ENCODE data around the gene RAPGEF2.
A peak's percentile ranks its signal among the peaks of the same experiment; 100 is the strongest.

The RAPGEF2 gene

DNA sequence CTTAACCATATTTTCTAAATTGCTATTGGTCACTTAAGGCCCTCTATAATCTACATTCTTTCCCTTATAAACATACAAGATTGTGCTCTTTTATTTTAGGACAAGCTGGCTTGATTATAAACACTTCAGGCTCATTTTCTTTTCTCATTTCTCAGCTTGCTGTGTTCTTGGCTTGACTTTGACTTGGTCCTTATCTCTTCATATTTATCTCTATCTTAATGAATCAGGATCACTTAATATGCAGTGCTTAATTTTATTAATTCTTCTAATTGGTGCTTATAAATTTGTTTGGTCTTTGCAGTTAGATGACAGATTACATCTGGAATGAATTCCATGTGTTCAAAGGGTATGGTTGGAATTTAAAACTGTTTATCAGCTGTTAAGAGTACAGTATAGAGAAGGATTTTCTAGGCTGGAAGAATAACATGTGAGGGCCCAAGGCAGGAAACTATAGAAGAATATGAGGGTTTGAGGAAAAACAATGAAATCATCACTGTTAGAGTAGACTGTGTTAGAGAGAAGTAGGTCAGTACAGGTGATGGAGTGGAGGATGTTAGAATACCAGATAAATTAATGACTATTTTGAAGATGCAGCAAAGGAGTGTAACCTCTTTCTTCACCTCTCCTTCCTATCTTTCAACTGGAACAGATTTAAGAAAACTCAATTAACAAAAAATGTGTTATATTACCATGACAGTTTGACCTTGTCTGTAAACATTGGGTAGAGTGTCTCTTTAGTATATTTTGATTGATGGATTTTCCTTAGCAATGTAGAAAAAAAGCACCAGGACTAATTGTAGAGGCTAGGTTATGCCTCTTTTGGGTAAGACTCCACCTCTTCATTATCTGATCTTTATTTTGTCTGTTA, 169.6 kb downstream of the RAPGEF2 start:
- ATAC-seq: peak; percentile 6; the same call in 2 of the 3 replicates
- no peak for TF ChIP-seq CSDC2 (CRISPR knock-in tag; IDR thresholded peaks at IDR 0.05)
- peak; percentile 56 for TF ChIP-seq TCF4 (CRISPR knock-in tag; IDR thresholded peaks at IDR 0.05; ENCODE audit: borderline replicate concordance)
- 0 out of 2 replicates have a peak, but pooled peaks have one; percentile 25 for TF ChIP-seq TSHZ2 (CRISPR knock-in tag; IDR thresholded peaks at IDR 0.05)

DNA sequence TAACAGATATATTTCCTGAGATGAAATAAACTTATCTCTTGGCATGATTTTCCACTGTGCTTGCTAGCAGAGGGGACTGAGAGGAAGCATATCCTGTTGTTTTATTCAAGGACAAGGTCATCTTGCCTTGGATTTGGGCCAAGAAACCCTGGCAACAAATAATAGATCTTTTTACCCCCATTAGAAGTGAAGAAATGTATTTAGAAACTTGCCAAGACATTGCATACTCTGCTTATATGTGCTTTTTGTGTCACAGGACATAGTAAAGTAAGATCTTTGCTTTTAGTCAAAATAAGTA, 170.2 kb downstream of the RAPGEF2 start:
- no peak for ATAC-seq
- TF ChIP-seq ISL1 (CRISPR knock-in tag; IDR thresholded peaks at IDR 0.05): peak; percentile 51; the same call in 1 of the 2 replicates
- no peak for TF ChIP-seq BACH2 (CRISPR knock-in tag; IDR thresholded peaks at IDR 0.05; ENCODE audit: borderline replicate concordance)

- ATAC-seq: no peak
- TF ChIP-seq RARB (CRISPR knock-in tag; IDR thresholded peaks at IDR 0.05) (no peak), PPARA (CRISPR knock-in tag; IDR thresholded peaks at IDR 0.05; ENCODE audit: borderline replicate concordance) (no peak), CREB5 (CRISPR knock-in tag; IDR thresholded peaks at IDR 0.05; ENCODE audit: low read depth) (no peak), TSHZ2 (CRISPR knock-in tag; IDR thresholded peaks at IDR 0.05) (no peak), ISL1 (CRISPR knock-in tag; IDR thresholded peaks at IDR 0.05) (no peak), CSRNP3 (CRISPR knock-in tag; IDR thresholded peaks at IDR 0.05) (no peak), POU6F1 (CRISPR knock-in tag; IDR thresholded peaks at IDR 0.05; ENCODE audit: borderline replicate concordance, low read depth) (no peak), SNAI2 (CRISPR knock-in tag; IDR thresholded peaks at IDR 0.05) (no peak), PATZ1 (CRISPR knock-in tag; IDR thresholded peaks at IDR 0.05; ENCODE audit: borderline replicate concordance) (no peak), ARNTL (CRISPR knock-in tag; IDR thresholded peaks at IDR 0.05; ENCODE audit: borderline replicate concordance, low read depth) (no peak), TOX (CRISPR knock-in tag; IDR thresholded peaks at IDR 0.05; ENCODE audit: borderline replicate concordance) (no peak), ZC3H10 (CRISPR knock-in tag; IDR thresholded peaks at IDR 0.05) (no peak), CSDC2 (CRISPR knock-in tag; IDR thresholded peaks at IDR 0.05) (no peak), ZFP30 (CRISPR knock-in tag; IDR thresholded peaks at IDR 0.05) (no peak), ZFP3 (CRISPR knock-in tag; IDR thresholded peaks at IDR 0.05) (no peak), GLIS3 (CRISPR knock-in tag; IDR thresholded peaks at IDR 0.05) (no peak), ZNF565 (CRISPR knock-in tag; conservative IDR thresholded peaks at IDR 0.05; ENCODE audit: low read depth) (no peak), BACH2 (CRISPR knock-in tag; IDR thresholded peaks at IDR 0.05; ENCODE audit: borderline replicate concordance) (no peak), TCF4 (CRISPR knock-in tag; IDR thresholded peaks at IDR 0.05; ENCODE audit: borderline replicate concordance) (no peak)
These were observed 171.0 kb downstream of the RAPGEF2 start for GRCh38 chr4:159273841-159274240.
